Naive B cell (primary cell): ENCODE measurements around the gene MICB. TPM values are rescaled to one million over a fixed set of nuclear protein-coding genes. Genes with fewer than 3 reads are reported as not detected.

Source experiments
- ATAC-seq, 2 donors: fragments of 150-1000 bp; cut with Tn5 transposase; 2 replicates each; pipeline ENCODE4 v1.10.0; 2021; ENCODE audit warnings: low read depth in 2 of 2, mild to moderate bottlenecking in 2 of 2, moderate library complexity in 2 of 2
- DNase-seq: peaks from one replicate; pipeline ENCODE4 v3.0.0; 2022
- H3K27ac Mint-ChIP-seq, 6 donors: one replicate each; pipeline ENCODE4 v1.8.0; 2020 to 2022; ENCODE audit warnings: mild to moderate bottlenecking in 6 of 6, mixed read lengths in 6 of 6, moderate library complexity in 5 of 6, inconsistent platforms in 2 of 6
- H3K27me3 Mint-ChIP-seq, 3 donors: one replicate each; pipeline ENCODE4 v1.8.0; 2021 to 2022; ENCODE audit warnings: mixed read lengths in 3 of 3, mild to moderate bottlenecking in 1 of 3
- H3K36me3 Mint-ChIP-seq, 2 donors: one replicate each; pipeline ENCODE4 v1.8.0; 2020 to 2022; ENCODE audit warnings: mixed read lengths in 2 of 2, inconsistent platforms in 1 of 2, mild to moderate bottlenecking in 1 of 2
- H3K4me1 Mint-ChIP-seq, 3 donors: one replicate each; pipeline ENCODE4 v1.8.0; 2020 to 2022; ENCODE audit warnings: mixed read lengths in 3 of 3, inconsistent platforms in 1 of 3, mild to moderate bottlenecking in 1 of 3, moderate library complexity in 1 of 3
- H3K4me3 Mint-ChIP-seq, 8 donors: one replicate each; pipeline ENCODE4 v1.8.0; 2020 to 2022; ENCODE audit warnings: mild to moderate bottlenecking in 8 of 8, mixed read lengths in 8 of 8, moderate library complexity in 8 of 8, inconsistent platforms in 2 of 8
- H3K9me3 Mint-ChIP-seq, 7 donors: one replicate each; pipeline ENCODE4 v1.8.0; 2020 to 2022; ENCODE audit warnings: mixed read lengths in 7 of 7, mild to moderate bottlenecking in 5 of 7, inconsistent platforms in 2 of 7, moderate library complexity in 1 of 7
- polyA plus RNA-seq, 6 donors: library from polyadenylated mRNA; unstranded; fragments of 300-500 nt; fragmentation: Illumina TruSeq; gene quantifications; one replicate each; pipeline ENCODE4 v1.2.3, GENCODE V29; 2021; ENCODE audit warnings: low read depth in 6 of 6

MICB gene
- polyA plus RNA-seq, 6 donors from 2014 or later: 4.4 to 14.3 (median 9.7) TPM

DNA sequence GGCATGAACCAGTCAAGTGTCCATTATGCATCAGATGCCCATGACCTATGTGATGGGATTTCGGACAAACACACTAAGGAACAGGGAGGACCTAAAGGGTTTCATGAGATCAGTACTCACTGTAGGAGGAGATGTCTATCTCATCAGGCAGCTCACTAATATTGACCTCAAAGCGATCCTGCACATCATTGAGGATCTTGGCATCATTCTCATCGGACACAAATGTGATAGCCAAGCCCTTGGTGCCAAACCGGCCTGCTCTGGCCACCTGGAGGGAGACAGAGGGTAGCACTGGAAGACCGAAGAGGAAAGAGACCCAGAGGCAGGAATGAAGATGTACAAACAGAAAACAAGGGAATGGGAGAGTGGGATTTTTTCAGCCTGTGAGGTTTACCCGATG lies 32.7 kb downstream of the MICB start:
- DNase-seq (no peak), ATAC-seq (no peak)
- peaks cover 11 to 13% of the 10 kb centered on the region in 2 donors for H3K36me3 Mint-ChIP-seq
- peaks cover 10 to 14% (median 11%) of the 10 kb centered on the region in 3 donors for H3K4me1 Mint-ChIP-seq
- no peak overlapping the region for H3K4me3 Mint-ChIP-seq
- no peaks in the 10 kb centered on the region for H3K27me3 Mint-ChIP-seq
- H3K9me3 Mint-ChIP-seq: no peaks in the 10 kb centered on the region
- peak overlapping the region in 2 of 6 donors; percentile 4 to 67 for H3K27ac Mint-ChIP-seq

DNA sequence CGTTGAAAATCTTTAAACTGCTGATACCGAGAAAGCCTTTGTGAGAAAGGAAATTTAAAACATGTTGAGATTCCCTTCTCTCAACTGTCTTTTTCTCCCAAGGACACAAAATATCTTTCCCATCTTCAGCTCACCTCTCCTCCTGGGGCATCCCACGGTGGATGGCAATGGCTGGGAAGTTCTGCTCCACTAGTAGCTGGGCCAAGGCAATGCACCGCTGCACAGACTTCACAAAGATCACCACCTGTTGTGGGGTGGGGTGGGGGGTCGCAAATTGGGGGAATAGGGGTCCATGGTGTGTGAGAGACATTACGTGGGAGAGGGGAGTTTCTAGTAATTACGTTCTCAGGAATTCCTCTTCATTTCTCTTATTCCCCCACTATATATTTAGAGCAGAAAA lies 33.2 kb downstream of the MICB start:
- H3K27me3 Mint-ChIP-seq: no peaks in the 10 kb centered on the region
- H3K27ac Mint-ChIP-seq: peak overlapping the region in 1 of 6 donors; percentile 67
- ATAC-seq (no peak), DNase-seq (no peak)
- no peaks in the 10 kb centered on the region for H3K9me3 Mint-ChIP-seq
- peaks cover 15 to 18% (median 16%) of the 10 kb centered on the region in 3 donors for H3K4me1 Mint-ChIP-seq
- peaks cover 13 to 16% of the 10 kb centered on the region in 2 donors for H3K36me3 Mint-ChIP-seq
- H3K4me3 Mint-ChIP-seq: no peak overlapping the region

DNA sequence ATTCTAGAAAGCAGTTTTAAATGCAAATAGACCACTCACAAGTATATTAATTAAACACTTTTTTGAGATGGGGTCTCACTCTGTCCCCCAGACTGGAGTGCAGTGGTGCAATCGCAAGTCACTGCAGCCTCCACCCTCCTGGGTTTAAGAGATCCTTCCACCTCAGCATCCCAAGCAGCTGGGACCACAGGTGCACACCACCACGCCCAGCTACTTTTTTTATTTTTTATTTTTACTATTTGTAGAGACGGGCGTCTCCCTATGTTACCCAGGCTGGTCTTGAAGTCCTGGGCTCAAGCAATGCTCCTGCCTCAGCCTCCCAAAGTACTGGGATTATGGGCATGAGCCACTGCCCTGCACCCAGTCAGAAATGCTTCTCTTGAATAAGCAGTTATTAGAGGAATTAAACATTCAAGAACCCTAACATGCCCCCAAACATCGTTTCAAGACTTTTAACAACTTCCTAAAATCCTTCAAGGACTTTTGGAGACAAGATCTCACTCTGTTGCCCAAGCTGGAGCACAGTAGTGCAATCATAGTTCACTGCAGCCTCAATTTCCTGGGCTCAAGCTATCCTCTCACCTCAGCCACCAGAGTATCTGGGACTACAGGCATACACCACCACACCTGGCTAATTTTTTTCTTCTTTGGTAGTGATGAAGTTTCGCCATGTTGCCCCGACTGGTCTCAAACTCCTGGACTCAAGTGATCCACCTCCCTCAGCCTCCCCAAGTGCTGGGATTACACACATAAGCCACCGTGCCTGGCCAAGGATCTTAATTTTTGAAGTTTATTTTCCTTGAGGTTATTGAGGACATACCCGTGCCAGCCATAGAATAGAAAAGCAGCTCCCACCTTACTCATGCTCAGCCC lies 34.1 kb downstream of the MICB start:
- ATAC-seq: no peak
- peaks cover 13 to 21% of the 10 kb centered on the region in 2 donors for H3K36me3 Mint-ChIP-seq
- no peaks in the 10 kb centered on the region for H3K27me3 Mint-ChIP-seq
- peak overlapping the region in 3 of 6 donors; percentile 7 to 36 (median 22) for H3K27ac Mint-ChIP-seq
- no peaks in the 10 kb centered on the region for H3K9me3 Mint-ChIP-seq
- H3K4me3 Mint-ChIP-seq: no peak overlapping the region
- H3K4me1 Mint-ChIP-seq: peaks cover 17 to 19% (median 18%) of the 10 kb centered on the region in 3 donors
- DNase-seq: no peak

DNA sequence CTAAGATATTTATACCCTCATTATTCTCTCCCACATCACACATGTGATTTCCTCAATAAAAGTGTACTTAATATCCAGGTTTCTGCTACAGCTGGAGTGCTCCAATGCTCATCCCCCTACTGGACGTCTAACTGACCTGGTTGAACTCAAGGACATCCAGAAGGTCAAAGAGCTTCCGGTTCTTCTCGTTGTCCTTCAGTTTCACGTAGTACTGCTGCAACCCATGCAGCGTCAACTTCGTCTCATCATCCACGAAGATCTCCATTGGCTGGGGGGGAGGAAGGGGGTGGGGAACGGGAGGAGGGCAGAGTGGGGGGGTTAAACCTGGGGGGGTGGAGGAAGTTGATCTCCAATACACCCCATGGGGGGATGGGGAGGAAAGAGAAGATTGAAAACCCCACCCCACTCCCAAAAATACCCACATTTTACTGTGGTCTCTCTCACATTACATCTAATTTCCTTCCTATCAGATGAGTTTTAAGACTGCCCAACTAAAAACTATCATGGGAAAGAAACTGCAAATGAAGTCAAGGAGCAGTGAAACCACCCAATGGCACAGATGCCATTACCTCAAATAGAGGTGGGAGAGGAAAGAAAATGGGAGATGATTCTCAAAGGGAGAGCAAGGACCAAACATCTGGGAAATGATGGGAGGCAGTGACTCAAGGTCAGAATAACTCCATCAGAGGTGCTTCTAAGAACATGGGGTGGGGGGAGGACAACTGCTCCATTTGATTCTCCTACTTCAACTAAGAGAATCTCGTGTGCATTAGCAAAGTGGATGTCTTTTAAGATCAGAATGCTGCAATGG lies 34.9 kb downstream of the MICB start:
- ATAC-seq: no peak
- Mint-ChIP-seq H3K27ac (peak overlapping the region in 1 of 6 donors; percentile 36), H3K4me1 (peaks cover 17 to 19% (median 18%) of the 10 kb centered on the region in 3 donors)

DNA sequence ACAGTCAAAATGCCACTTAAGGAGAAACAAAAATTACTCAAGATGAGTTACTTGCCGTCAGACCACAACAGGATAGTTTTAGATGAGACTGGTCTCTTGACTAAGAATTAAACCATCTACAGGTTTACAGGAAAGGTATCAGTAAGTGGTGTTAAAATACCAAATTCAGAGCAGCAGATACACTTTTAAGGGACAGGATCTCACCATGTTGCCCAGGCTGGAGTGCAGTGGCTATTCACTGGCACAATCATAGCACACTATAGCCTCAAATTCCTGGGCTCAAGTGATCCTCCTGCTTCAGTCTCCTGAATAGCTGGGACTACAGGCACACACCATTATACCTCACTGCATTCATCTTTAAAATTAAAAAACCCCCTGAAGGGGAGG lies 35.5 kb downstream of the MICB start:
- Mint-ChIP-seq H3K4me3 (peak overlapping the region in 1 of 8 donors; percentile 64), H3K27me3 (no peaks in the 10 kb centered on the region), H3K9me3 (no peaks in the 10 kb centered on the region), H3K36me3 (peaks cover 16 to 21% of the 10 kb centered on the region in 2 donors), H3K4me1 (peaks cover 19 to 23% (median 21%) of the 10 kb centered on the region in 3 donors), H3K27ac (no peak overlapping the region)
- no peak for DNase-seq
- no peak for ATAC-seq

More for the DNA sequence above, 34.9 kb downstream of the MICB start:
- DNase-seq: no peak
- Mint-ChIP-seq H3K27me3 (no peaks in the 10 kb centered on the region), H3K4me3 (peak overlapping the region in 1 of 8 donors; percentile 64), H3K9me3 (no peaks in the 10 kb centered on the region), H3K36me3 (peaks cover 13 to 21% of the 10 kb centered on the region in 2 donors)

DNA sequence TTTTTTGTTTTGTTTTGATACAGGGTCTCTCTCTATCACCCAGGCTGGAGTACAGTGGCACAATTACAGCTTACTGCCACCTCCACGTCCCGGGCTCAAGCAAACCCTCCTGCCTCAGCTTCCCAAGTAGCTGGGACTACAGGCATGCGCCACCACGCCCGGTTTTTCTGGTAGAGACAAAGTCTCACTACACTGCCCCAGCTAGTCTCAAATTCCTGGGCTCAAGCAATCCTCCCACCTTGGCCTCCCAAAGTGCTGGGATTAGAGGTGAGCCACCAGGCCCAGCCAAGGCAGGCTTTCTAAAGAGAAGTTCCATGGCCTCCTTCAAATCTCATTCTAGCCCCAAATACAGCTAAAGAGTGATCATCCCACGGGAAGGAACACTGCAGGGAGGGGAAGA lies 36.1 kb downstream of the MICB start:
- Mint-ChIP-seq H3K4me1 (peaks cover 24 to 28% (median 27%) of the 10 kb centered on the region in 3 donors), H3K36me3 (peaks cover 21% of the 10 kb centered on the region in 2 donors), H3K27ac (peak overlapping the region in 3 of 6 donors; percentile 28 to 84 (median 54)), H3K27me3 (no peaks in the 10 kb centered on the region), H3K9me3 (no peaks in the 10 kb centered on the region), H3K4me3 (no peak overlapping the region)
- no peak for ATAC-seq
- DNase-seq: no peak

DNA sequence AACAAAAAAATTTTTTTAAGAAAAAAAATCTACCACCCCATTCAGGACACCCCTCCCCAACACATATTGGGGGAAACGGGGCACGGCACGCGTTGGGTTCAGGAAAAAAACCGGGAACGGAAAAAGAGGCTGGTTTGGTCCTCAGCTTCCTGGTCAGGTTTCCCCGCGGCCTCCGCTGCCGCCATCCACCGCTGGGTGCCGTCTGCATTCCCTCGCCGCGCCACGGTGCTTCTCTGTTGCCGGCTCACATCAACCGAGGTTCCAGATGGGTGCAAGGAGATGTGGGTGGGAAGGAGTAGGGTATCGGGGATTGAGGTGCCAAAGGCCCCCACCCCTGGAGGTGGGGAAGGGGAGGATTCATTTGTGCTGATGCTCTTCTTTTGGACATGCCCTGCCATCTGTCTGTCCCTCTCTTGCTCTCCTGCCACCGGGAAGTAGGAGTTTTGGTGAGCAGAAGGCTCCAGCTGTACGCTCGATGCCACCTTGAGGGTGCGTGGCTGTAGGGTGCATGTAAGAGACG lies 36.6 kb downstream of the MICB start:
- ATAC-seq (no peak), DNase-seq (no peak)
- H3K36me3 Mint-ChIP-seq: peaks cover 26 to 27% of the 10 kb centered on the region in 2 donors
- H3K27ac Mint-ChIP-seq: peak overlapping the region in 1 of 6 donors; percentile 28
- H3K27me3 Mint-ChIP-seq: no peaks in the 10 kb centered on the region
- peaks cover 30 to 34% (median 33%) of the 10 kb centered on the region in 3 donors for H3K4me1 Mint-ChIP-seq
- no peaks in the 10 kb centered on the region for H3K9me3 Mint-ChIP-seq
- no peak overlapping the region for H3K4me3 Mint-ChIP-seq

DNA sequence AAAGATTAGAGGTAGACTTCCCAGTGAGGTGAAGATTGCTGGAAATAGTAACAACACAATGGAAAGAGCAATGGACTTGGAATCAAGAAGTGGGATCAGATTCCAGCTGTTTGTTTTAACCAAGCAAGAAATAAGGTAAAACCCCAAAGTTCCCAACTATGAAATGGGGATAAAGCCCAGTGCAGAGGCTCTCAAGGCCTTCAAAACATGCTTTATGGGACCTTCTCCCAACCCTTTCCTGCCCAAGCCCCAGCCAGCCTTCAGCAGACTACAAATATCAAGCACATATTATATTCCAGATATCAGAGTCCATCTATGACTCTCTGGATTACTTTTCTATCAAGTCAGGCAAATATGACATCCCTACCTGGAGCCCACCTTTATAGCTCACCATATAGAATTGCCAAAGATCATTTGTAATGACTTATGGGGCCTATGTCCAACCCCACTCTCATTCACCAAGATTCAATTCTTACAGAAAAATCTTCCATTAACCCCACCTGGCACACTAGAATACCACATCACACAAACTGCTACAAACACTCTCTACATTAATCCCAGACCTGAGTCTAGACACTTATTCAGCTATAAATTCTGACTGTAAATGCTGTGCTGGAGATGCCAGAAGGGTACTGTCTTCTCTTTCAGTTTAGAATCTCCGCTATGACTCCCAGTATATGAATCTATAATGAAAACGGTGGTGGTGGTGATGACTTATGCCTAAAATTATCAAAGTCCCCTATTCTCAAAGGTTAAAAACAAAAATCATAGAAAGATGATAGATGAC lies 37.8 kb downstream of the MICB start:
- Mint-ChIP-seq H3K36me3 (peaks cover 25 to 27% of the 10 kb centered on the region in 2 donors), H3K4me1 (peaks cover 35 to 42% (median 42%) of the 10 kb centered on the region in 3 donors), H3K27me3 (no peaks in the 10 kb centered on the region), H3K4me3 (peak overlapping the region in 1 of 8 donors; percentile 37), H3K9me3 (no peaks in the 10 kb centered on the region), H3K27ac (peak overlapping the region in 3 of 6 donors; percentile 36 to 72 (median 38))
- ATAC-seq (no peak), DNase-seq (no peak)

DNA sequence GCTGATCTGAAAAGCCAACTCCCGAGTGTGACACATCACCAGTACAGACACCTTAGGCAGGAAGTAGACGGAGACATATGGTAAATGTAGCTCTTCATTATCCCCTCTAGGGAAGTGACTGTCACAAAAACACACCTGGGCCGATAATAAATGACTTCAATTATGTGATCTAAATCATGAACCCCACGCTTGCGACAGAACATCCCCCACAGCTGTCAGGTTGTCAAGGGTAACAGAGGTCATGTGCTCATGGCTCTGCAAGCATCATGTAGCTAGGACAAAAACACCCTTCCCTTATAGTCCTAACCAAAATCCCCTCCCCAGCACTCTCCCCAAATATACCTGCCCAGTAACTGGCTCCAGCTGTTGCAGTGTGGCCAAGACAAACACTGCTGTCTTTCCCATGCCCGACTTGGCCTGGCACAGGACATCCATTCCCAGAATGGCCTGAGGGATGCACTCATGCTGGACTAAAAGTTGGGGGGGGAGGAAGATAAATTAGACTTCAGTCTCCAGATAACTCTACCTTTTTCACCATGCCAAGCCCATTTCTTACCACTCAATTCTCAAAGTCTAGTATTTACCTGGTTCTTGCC lies 41.0 kb downstream of the MICB start:
- peak overlapping the region in 7 of 8 donors; percentile 22 to 100 (median 79) for H3K4me3 Mint-ChIP-seq
- H3K36me3 Mint-ChIP-seq: peaks cover 22 to 25% of the 10 kb centered on the region in 2 donors
- H3K27me3 Mint-ChIP-seq: no peaks in the 10 kb centered on the region
- H3K27ac Mint-ChIP-seq: peak overlapping the region in 5 of 6 donors; percentile 2 to 97 (median 39)
- ATAC-seq (no peak), DNase-seq (no peak)
- no peaks in the 10 kb centered on the region for H3K9me3 Mint-ChIP-seq
- peaks cover 35 to 56% (median 49%) of the 10 kb centered on the region in 3 donors for H3K4me1 Mint-ChIP-seq

DNA sequence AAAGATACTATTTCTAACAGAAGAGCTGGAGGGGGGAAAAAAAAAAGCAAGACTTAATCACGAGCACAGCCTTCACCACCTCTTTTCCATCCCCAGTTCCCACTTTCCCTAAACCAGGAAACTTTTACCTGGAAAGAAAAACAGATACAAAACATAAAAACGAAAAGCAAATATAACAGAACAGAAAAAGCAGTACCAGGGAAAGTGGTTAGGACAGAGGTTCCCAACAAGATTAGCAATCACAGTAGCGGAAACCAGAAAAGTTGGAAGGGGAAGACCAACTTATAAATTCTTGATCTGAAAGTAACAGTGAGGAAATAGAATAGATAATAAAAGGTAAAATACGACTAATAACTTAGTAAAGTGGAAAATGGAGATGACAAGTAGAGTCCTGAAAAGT lies 42.7 kb downstream of the MICB start:
- no peak for DNase-seq
- Mint-ChIP-seq H3K9me3 (no peaks in the 10 kb centered on the region), H3K27ac (peak overlapping the region in 5 of 6 donors; percentile 94 to 100 (median 100)), H3K4me3 (peak overlapping the region; percentile 90 to 100 (median 99)), H3K36me3 (peaks cover 20 to 22% of the 10 kb centered on the region in 2 donors), H3K4me1 (peaks cover 37 to 49% (median 48%) of the 10 kb centered on the region in 3 donors), H3K27me3 (no peaks in the 10 kb centered on the region)
- no peak for ATAC-seq

DNA sequence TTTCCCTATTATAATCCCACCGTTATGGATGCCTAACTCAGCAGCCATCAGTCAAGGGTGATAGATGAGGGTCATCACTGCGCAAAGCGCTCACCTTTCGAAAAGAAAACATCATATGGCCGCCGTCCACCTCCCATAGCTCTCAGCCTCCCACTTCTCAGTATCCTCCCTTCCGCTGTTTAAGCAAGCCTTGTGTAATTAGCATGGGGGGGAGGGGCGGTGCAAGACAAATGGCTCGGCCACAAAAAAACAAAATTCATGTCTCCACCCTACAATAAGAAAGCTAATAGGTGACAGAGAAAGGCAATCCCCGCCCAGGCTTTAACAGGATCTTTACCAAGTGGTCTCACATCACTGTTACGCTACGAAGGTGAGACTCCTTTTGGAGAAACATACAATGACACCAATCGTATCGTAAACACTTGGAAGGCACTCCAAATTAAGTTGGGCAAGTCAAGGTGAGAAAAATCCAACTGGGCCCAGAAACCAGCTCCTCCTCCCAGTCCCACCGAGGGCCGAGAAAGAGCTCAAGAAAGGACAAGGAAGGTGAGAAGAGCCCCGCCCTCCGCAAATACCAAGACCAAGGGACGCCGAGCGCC lies 43.2 kb downstream of the MICB start:
- DNase-seq (peak; percentile 69), ATAC-seq (peak; percentile 35 to 42)
- no peaks in the 10 kb centered on the region for H3K9me3 Mint-ChIP-seq
- H3K4me3 Mint-ChIP-seq: peak overlapping the region; percentile 90 to 100 (median 99)
- peaks cover 36 to 47% (median 42%) of the 10 kb centered on the region in 3 donors for H3K4me1 Mint-ChIP-seq
- no peaks in the 10 kb centered on the region for H3K27me3 Mint-ChIP-seq
- H3K27ac Mint-ChIP-seq: peak overlapping the region; percentile 97 to 100 (median 100)
- H3K36me3 Mint-ChIP-seq: peaks cover 15 to 22% of the 10 kb centered on the region in 2 donors
